ENCODE data around the gene SAMD9.

The SAMD9 gene

DNA sequence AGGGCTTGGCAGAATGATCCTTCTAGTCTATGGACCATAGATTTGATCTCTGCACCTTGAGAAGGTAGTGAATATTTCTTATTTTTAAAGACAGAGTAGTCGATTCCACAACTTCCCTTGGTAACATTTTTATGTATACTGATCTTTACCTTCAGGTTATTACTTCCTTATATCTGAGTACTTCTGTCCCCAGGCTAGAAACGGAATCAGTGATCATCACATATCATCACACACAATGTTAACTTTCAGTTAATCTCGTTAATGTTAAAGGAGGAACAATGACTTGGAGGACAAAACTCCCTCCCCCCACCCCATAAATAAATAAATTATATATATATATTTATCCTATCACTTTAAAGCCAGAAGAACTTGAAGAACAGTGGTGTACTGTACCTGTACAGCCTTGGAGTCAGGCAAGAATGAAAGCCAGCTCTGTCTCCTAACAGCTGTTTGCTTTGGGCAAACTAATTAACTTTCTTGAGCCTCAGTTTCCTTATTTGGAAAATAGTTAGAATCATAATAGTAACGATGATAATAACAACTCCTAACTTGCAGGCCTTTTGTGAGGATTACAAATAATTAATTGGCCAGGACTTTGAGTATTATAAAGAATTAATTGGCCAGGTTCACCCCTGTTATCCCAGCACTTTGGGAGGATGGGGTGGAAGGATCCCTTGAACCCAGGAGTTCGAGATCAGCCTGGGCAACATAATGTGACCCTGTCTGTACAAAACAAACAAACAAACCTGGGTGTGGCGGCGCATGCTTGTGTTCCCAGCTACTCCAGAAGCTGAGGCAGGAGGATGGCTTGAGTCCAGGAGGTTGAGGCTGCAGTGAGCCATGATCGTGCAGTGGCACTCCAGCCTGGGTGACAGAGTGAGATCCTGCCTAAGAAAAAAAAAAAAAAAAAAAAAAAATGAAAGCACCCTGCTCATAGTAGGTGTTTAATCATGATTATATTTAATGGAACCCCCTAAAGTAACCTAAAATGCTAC lies 63.5 kb downstream of the SAMD9 start:
- Histone ChIP-seq H3K9ac (no peak overlapping the region), H3K4me2 (ENCODE audit: low read length) (no peak overlapping the region), H3K79me2 (no peaks in the 10 kb centered on the region), H3K4me1 (no peaks in the 10 kb centered on the region), H3K36me3 (ENCODE audit: control insufficient read depth, insufficient read depth, low read length) (no peaks in the 10 kb centered on the region), H3K4me3 (ENCODE audit: low read depth, low read length) (no peak overlapping the region), H3K27me3 (ENCODE audit: control insufficient read depth, insufficient read depth, low read length) (no peaks in the 10 kb centered on the region), H2AFZ (no peak overlapping the region), H3K27ac (no peak overlapping the region), H3K9me3 (ENCODE audit: control insufficient read depth, low read length) (no peaks in the 10 kb centered on the region)
- TF ChIP-seq, protein P1, sequence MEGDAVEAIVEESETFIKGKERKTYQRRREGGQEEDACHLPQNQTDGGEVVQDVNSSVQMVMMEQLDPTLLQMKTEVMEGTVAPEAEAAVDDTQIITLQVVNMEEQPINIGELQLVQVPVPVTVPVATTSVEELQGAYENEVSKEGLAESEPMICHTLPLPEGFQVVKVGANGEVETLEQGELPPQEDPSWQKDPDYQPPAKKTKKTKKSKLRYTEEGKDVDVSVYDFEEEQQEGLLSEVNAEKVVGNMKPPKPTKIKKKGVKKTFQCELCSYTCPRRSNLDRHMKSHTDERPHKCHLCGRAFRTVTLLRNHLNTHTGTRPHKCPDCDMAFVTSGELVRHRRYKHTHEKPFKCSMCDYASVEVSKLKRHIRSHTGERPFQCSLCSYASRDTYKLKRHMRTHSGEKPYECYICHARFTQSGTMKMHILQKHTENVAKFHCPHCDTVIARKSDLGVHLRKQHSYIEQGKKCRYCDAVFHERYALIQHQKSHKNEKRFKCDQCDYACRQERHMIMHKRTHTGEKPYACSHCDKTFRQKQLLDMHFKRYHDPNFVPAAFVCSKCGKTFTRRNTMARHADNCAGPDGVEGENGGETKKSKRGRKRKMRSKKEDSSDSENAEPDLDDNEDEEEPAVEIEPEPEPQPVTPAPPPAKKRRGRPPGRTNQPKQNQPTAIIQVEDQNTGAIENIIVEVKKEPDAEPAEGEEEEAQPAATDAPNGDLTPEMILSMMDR (IDR thresholded peaks at IDR 0.05), result no peak

DNA sequence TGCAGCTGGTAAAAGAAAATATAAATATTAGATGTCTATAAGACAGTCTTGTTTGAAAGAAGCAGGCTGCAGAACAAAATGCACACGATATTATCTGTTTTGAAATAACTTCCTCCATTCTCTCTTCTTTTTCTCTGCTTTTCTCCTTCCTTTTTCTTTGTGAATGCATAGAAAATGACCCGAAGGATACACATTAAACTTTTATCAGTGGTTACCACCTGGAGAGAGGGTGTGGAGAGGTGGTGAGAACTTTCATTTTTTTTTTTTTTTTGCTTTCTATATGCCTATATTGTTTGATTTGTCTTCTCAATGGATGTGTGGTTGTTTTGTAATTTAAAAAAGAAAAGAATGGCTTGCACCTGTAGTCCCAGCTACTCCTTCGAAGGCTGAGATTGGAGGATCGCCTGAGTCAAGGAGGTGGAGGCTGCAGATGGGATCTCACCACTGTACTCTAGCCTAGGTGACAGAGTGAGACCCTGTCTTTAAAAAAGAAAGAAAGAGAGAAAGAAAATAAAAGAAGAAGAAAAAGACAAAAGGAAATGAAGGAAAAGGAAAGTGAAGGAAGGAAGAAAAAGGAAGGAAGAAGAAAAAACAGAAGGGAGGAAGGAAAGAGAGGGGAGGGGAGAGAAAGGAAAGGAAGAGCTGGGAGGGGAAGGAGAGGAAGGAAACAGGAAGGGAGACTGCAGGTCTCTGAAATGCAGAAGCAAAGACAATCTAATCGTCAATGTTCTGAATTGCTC lies 64.4 kb downstream of the SAMD9 start:
- Histone ChIP-seq H3K9ac (no peak overlapping the region), H2AFZ (no peak overlapping the region), H3K27ac (no peak overlapping the region), H3K4me2 (ENCODE audit: low read length) (no peak overlapping the region), H3K9me3 (ENCODE audit: control insufficient read depth, low read length) (no peaks in the 10 kb centered on the region), H3K79me2 (no peaks in the 10 kb centered on the region), H3K4me1 (no peaks in the 10 kb centered on the region), H3K36me3 (ENCODE audit: control insufficient read depth, insufficient read depth, low read length) (no peaks in the 10 kb centered on the region), H3K27me3 (ENCODE audit: control insufficient read depth, insufficient read depth, low read length) (no peaks in the 10 kb centered on the region), H3K4me3 (ENCODE audit: low read depth, low read length) (no peak overlapping the region)
- TF ChIP-seq, protein P1 (IDR thresholded peaks at IDR 0.05), result no peak

DNA sequence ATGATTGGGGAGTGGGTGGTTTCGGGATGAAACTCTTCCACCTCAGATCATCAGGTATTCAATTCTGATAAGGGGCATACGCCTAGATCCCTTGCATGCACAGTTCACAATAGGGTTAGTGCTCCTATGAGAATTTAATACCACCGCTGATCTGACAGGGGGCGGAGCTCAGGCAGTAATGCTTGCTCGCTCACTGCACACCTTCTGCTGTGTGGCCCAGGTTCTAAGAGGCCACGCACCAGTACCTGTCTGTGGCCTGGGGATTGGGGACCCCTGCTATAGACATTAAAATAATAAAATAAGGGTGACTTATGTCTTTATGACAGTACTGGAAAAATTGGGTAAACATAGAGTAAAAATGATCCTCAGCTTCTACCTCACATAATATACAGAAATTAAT lies 66.1 kb downstream of the SAMD9 start:
- TF ChIP-seq, protein P1 (IDR thresholded peaks at IDR 0.05), result no peak
- Histone ChIP-seq H3K9ac (no peak overlapping the region), H3K4me2 (ENCODE audit: low read length) (no peak overlapping the region), H3K4me1 (no peaks in the 10 kb centered on the region), H2AFZ (no peak overlapping the region), H3K79me2 (no peaks in the 10 kb centered on the region), H3K27ac (no peak overlapping the region), H3K27me3 (ENCODE audit: control insufficient read depth, insufficient read depth, low read length) (no peaks in the 10 kb centered on the region), H3K36me3 (ENCODE audit: control insufficient read depth, insufficient read depth, low read length) (no peaks in the 10 kb centered on the region), H3K9me3 (ENCODE audit: control insufficient read depth, low read length) (no peaks in the 10 kb centered on the region), H3K4me3 (ENCODE audit: low read depth, low read length) (no peak overlapping the region)

All from parathyroid adenoma (tissue), 2 donors.